ENCODE measurements around the gene RPP25.

RPP25 gene

GRCh38 chr15:74962219-74962618, 5.6 kb upstream of the RPP25 start:
- TF ChIP-seq, protein P1, sequence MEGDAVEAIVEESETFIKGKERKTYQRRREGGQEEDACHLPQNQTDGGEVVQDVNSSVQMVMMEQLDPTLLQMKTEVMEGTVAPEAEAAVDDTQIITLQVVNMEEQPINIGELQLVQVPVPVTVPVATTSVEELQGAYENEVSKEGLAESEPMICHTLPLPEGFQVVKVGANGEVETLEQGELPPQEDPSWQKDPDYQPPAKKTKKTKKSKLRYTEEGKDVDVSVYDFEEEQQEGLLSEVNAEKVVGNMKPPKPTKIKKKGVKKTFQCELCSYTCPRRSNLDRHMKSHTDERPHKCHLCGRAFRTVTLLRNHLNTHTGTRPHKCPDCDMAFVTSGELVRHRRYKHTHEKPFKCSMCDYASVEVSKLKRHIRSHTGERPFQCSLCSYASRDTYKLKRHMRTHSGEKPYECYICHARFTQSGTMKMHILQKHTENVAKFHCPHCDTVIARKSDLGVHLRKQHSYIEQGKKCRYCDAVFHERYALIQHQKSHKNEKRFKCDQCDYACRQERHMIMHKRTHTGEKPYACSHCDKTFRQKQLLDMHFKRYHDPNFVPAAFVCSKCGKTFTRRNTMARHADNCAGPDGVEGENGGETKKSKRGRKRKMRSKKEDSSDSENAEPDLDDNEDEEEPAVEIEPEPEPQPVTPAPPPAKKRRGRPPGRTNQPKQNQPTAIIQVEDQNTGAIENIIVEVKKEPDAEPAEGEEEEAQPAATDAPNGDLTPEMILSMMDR (IDR thresholded peaks at IDR 0.05) = no peak

DNA sequence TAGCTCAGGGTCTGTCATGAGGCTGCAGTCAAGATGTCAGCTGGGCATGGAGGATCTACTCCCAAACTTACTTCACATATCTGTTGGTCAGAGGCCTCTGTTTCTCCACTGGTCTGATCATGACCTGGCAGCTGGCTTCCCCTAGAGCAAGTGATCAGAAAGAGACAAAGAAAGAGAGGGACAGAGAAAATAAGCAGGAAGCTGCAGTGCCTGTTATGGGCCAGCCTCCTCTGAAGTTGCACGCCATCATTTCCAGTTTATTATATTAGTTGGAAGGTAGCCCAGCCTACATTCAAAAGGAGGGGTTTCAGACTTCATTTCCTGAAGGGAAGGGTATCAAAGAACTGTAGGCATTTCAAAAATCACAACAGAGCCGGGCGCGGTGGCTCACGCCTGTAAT, 5.0 kb upstream of the RPP25 start:
- TF ChIP-seq, protein P1 (IDR thresholded peaks at IDR 0.05) = no peak

DNA sequence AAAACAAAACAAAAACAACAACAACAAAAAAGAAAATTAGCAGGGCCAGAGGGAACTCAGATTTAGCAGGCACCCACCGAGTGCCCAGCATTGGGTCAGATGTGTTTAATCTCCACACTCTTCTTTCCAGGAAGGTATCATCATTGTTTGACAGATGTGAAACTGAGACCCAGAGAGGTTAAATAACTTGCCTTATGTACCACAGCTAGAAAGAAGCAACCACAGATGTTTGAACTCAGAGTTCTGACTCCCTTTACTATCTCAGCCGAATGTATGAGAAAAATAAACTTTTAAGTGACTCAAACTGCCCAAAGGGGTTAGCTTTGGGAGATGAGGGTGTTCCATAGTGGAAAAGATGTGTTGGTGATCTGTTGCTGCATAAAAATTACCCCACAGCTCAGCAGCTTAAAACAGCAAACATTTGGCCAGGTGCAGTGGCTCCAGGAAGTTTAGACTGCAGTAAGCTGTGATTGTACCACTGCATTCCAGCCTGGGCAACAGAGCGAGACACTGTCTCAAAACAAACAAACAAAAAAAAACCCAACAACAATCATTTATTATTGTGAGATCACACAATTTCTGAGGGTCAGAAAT, 4.5 kb upstream of the RPP25 start:
- TF ChIP-seq, protein P1 (IDR thresholded peaks at IDR 0.05) = no peak

- TF ChIP-seq, protein P1 (IDR thresholded peaks at IDR 0.05) = no peak
Observed at GRCh38 chr15:74960286-74960685, 3.7 kb upstream of the RPP25 start.

DNA sequence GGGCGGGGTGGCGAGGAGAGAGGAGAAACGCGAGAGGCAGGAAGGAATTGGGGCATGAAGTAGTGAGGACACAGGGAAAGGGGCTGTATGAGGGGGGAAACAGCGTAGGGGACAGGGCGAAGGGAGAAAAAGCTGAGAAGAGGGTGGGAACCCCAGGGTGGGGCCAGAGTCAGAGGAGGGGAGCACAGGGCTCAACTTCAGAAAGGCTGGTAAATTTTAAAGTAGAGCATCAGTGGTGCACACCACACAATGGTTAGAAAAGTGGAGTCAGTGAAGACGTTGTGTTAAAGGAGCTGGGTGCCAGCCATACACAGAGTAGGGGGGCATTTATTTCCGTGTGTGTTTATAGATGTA, 3.0 kb upstream of the RPP25 start:
- TF ChIP-seq, protein P1 (IDR thresholded peaks at IDR 0.05) = no peak

DNA sequence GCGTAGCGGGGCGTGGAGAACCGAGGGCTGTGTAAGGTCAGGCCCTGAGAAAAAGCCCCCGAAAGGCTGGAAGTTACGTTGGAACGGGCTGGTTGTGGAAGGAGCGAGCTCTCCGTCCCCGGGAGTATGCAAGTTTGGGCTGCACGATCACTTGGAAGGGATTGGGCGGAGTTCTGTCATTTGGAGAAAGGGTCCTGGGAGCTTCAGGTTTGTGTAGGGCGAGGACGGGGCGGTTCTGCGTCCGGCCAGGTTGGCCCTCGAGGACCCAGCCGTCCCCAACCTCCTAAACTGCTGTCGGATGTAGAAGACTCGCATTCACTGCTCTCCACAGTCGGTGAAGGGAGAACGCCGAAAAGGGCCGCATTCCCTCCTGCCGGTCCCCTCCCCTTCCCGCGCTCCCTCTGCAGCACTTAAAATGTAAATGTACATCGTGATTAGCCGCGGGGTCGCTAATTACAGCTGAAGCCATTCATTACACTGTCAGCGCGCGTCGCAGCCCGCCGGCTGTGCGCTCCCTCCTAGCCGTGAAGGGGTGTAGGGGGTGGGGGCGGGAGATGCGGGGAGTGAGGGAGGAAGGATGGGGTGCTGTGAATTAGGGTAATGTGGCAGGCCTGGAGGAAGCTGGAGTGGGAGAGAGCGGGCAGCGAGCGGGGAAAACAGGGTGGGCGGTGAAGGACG, 2.5 kb upstream of the RPP25 start:
- TF ChIP-seq, protein P1 (IDR thresholded peaks at IDR 0.05) = no peak

DNA sequence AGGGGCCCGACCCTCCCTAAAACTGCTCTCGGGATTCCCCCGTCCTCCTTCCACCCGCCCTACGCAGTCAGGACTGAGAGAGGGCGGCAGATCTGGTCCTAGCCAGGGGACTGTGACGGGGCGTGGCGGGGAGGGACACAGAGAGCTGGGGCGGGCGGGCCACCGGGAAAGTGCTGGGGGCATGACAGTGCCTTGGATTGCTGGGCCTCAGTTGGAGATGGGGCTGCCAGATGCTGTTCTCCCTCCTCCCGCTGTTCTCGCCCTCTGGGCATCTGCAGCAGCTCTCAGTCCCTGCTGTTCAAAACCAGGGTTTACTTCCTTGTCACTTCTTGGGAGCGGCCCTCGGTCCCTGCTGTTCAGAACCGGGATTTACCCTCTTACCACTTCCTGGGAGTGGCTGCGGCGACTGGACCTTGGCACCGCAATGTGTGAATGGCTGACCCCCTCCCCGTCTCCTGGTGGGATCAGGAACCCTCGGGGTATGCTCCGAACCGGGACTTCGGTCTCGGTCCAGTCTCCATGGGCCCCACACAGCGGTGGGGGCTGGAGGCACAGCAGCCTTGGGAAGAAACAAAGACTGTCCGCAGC, 1.8 kb upstream of the RPP25 start:
- TF ChIP-seq, protein P1 (IDR thresholded peaks at IDR 0.05) = no peak
